Right lobe of liver (tissue), 4 donors: Measurements from ENCODE around the gene ADGRB3.

Experiments
- CTCF ChIP-seq, 4 donors: fragments of 200-600 bp in 3 of 4; fragments of 450-650 bp in 1 of 4; IDR thresholded peaks; one replicate each; pipeline versions ENCODE4 v1.5.1 to v1.8.0; 2016 to 2022; ENCODE audit warnings: antibody characterized with exemption in 4 of 4, mild to moderate bottlenecking in 2 of 4
- POLR2A ChIP-seq: fragments of 450-650 bp; IDR thresholded peaks from one replicate; pipeline ENCODE4 v1.6.1; 2017; ENCODE audit warnings: antibody characterized with exemption, mild to moderate bottlenecking
- donor health status: DM: no; HTN: no; CAD: no.
- donor health status: DM: no; HTN: no; CAD: no.
- donor health status: DM: no; HTN: yes; CAD: no.

- no peak for TF ChIP-seq CTCF (IDR thresholded peaks at IDR 0.05)
- TF ChIP-seq POLR2A, result no peak
These were observed 119.7 kb downstream of the ADGRB3 start for GRCh38 chr6:68754681-68755213.
